Measurements from ENCODE around the gene TPP2. TPM values are rescaled to one million over a fixed set of nuclear protein-coding genes. Genes with fewer than 3 reads are reported as not detected.

The TPP2 gene
- total RNA-seq, 1 donor: 156 TPM

DNA sequence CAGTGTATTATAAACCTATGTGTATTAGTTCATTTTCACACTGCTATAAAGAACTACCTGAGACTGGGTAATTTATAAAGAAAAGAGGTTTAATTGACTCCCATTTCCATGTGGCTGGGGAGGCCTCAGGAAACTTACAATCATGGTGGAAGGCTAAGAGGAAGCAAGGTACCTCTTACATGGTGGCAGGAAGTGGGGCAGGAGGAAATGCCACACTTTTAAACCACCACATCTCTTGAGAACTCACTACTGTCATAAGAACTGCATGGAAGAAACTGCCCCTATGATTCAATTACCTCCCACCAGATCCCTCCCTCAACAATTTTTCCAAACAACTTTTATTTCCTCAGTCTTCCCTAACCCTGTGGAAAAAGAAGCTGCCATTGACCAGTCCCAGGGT is 14.5 kb upstream of the TPP2 start:
- H3K4me1 ChIP-seq (ENCODE audit: insufficient read depth, low read length): peaks cover 12% of the 10 kb centered on the region
- no peaks in the 10 kb centered on the region for H3K9me3 ChIP-seq (ENCODE audit: low read depth, low read length)
- no peak overlapping the region for H3K4me3 ChIP-seq (ENCODE audit: low read length)
- H3K27me3 ChIP-seq (ENCODE audit: insufficient read depth, low read length): no peaks in the 10 kb centered on the region

DNA sequence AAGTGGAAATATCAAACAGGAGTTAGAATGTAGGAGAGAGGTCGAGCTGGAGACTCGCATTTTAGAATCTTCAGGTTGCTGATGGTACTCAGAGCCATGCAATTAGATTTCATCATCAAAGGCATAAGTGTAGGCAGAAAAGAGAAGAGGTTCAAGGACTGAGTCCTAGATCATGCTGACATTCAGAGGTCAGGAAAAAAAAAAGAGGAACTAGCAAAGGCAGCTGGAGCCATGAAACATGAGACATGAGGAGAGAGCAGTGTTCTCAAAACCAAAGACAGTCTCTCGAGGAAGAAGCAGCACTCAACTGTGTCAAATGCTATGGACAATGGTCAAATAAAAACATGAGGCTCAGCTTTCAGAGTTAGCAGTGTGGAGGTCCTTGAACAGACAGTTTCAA is 12.4 kb upstream of the TPP2 start:
- Histone ChIP-seq H3K9me3 (ENCODE audit: low read depth, low read length) (no peaks in the 10 kb centered on the region), H3K27me3 (ENCODE audit: insufficient read depth, low read length) (no peaks in the 10 kb centered on the region), H3K4me1 (ENCODE audit: insufficient read depth, low read length) (peaks cover 12% of the 10 kb centered on the region), H3K4me3 (ENCODE audit: low read length) (no peak overlapping the region)

DNA sequence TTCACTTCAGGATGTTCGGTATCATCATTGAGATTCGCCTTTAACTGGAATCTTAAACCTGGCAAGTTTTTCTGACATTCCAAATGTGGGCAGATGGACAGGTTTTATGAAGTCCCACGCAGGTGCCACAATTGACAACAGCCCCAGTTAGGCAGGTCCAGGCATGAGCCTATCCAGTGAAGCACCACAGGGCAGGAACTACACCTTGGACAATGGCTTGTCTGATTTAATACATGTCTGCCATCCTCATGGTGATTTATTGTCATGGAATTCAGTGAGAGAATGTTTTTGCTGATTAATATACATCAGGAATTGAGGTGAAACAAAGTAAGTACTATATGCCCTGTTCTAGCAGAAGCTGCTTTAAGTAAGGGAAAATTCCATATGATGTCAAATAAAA is 10.2 kb upstream of the TPP2 start:
- no peaks in the 10 kb centered on the region for H3K27me3 ChIP-seq (ENCODE audit: insufficient read depth, low read length)
- peaks cover 19% of the 10 kb centered on the region for H3K4me1 ChIP-seq (ENCODE audit: insufficient read depth, low read length)
- no peaks in the 10 kb centered on the region for H3K9me3 ChIP-seq (ENCODE audit: low read depth, low read length)
- no peak overlapping the region for H3K4me3 ChIP-seq (ENCODE audit: low read length)

DNA sequence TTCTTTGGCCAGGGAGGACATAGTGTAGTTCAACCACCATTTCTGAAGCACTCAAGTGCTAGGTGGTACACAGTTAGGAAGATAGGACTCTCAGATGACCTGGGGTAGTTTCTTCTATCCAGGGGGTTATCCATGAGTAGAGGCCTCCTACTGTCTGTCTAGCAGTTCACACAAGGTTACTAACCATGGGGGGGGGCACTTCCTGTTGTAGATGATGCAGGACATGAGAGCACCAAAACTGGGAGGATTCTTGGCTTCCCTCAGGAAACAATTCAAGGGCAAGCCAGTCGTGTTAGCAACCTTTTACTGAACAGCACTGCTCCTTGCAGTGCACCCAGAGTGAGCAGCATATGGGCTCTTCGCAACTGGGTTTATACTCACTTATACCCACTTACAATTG is 8.9 kb upstream of the TPP2 start:
- H3K9me3 ChIP-seq (ENCODE audit: low read depth, low read length): no peaks in the 10 kb centered on the region
- H3K4me1 ChIP-seq (ENCODE audit: insufficient read depth, low read length): peaks cover 30% of the 10 kb centered on the region

DNA sequence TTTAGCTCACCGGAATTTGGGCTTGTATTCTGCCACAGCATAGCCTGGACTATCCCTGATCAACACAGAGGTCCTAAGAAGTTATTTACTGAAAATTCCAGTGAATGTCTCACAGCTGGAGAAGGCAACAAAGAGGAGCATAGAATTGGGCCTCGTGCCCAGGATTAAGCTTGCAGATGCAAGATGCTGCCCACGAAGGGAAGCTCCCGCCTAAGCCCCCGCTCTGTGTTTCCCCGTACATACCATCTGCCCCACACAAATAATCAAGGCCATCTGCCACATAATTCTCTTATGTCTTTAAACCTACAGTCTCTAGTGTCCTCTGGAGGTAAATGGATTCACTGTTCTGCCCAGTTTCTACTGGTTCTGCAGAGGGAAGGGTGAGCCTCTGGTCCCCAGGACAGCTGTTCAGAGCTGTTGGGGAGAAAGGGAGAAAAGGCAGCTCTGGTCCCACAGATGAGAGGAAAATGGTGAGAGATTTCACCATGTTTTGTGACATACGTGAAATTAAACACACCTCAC is 7.4 kb upstream of the TPP2 start:
- Histone ChIP-seq H3K4me3 (ENCODE audit: low read length) (no peak overlapping the region), H3K4me1 (ENCODE audit: insufficient read depth, low read length) (peaks cover 29% of the 10 kb centered on the region), H3K9me3 (ENCODE audit: low read depth, low read length) (no peaks in the 10 kb centered on the region), H3K27me3 (ENCODE audit: insufficient read depth, low read length) (no peaks in the 10 kb centered on the region)

More for the DNA sequence above, 8.9 kb upstream of the TPP2 start:
- Histone ChIP-seq H3K4me3 (ENCODE audit: low read length) (no peak overlapping the region), H3K27me3 (ENCODE audit: insufficient read depth, low read length) (no peaks in the 10 kb centered on the region)

DNA sequence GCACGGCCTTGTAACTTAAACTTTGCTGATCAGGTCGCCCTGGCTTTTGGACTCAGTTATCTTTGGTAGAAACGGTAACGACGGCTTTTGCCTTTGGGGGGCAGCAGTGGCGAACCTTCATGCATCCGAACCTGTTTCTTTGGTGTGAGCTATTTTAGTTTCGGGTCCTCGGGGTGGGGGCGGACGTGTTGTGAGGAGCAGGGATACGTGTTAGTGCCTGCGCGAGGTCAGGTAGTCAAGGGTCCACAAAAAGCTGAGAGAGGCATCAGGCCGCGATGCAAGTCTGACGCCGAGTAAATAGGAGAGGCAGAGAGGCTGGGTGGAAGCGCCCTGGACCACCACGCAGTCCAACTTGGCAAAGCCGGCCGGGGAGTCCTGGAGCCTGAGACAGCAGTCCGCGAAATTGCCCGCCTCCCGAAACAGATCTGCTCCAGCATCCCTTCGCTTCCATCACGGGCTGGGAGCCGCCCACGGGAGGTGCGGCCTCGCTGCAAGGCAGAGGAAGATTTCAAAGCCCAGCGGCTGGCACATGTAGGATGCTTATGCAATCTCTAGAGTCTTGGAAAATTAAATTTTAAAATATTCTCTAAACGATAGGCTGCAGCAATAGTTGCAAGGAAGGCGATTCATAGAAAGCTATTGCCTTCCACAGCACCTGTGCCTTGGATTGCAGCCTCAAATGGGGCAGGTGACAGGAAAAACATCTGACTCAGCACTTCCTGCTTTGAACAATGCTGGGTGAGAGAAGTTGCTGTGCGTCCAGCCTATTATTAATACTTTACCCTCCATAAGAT is 4.6 kb upstream of the TPP2 start:
- peaks cover 25% of the 10 kb centered on the region for H3K4me1 ChIP-seq (ENCODE audit: insufficient read depth, low read length)
- H3K9me3 ChIP-seq (ENCODE audit: low read depth, low read length): no peaks in the 10 kb centered on the region
- H3K4me3 ChIP-seq (ENCODE audit: low read length): peak overlapping the region; percentile 59

DNA sequence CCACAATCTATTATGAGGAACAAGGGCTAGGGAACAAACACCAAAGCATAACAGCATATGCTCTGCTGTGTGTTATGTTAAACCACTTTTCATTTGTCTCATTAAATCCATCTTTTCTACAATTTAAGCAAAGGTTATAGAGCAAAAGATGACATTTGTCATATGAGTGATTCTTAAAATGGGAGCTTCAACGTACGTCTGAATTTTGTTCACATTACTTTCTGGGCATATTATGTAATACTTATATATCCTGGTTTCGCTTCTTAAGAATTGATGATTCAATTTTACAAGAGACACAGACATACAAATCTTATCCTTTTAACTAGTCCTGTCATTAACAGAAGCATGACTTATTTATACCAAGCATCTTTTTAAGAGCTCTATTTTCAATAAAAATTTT is 3.3 kb upstream of the TPP2 start:
- Histone ChIP-seq H3K27me3 (ENCODE audit: insufficient read depth, low read length) (no peaks in the 10 kb centered on the region), H3K4me3 (ENCODE audit: low read length) (no peak overlapping the region), H3K9me3 (ENCODE audit: low read depth, low read length) (no peaks in the 10 kb centered on the region), H3K4me1 (ENCODE audit: insufficient read depth, low read length) (peaks cover 33% of the 10 kb centered on the region)

More for the DNA sequence above, 4.6 kb upstream of the TPP2 start:
- no peaks in the 10 kb centered on the region for H3K27me3 ChIP-seq (ENCODE audit: insufficient read depth, low read length)

DNA sequence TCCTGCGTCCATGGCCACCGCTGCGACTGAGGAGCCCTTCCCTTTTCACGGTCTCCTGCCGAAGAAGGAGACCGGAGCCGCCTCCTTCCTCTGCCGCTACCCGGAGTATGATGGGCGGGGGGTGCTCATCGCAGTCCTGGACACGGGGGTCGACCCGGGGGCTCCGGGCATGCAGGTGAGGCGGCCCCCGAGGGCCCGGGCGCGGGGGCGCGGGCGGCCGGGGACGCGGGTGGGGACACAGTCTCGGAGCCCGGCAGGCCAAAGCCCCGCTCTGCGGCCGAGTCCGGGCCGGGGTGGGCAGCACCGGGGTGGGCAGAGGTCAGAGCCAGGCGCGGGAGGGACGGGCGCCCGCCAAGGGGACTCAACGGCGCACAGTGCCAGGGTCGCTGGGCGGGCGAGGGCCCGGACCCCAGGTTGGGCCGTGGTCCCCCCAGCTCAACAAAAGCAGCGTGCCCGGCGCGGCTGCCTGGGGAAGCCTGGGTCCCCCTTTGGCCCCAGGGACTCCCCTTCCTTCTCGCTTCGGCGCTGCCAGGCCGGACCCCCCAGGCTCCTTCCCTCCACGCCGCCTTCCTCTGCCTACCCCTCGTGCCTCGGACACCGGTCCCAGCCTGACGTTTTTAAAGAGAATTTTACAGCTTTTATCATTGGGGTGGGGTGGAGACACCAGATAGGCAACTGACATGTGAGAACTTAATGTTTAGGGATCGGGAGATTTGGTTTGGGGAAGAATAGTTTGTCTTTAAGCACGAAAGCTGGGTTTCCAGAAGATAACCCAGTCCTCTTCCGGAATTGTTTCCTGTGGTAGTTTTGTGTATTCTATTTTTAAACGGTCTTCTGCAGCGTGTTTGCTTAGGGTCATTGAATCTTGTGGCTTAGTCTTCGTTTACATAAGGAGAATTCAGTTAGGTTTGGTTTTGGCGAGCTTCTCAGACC is 509 bp downstream of the TPP2 start:
- Histone ChIP-seq H3K9me3 (ENCODE audit: low read depth, low read length) (no peaks in the 10 kb centered on the region), H3K27me3 (ENCODE audit: insufficient read depth, low read length) (no peaks in the 10 kb centered on the region), H3K4me3 (ENCODE audit: low read length) (peak overlapping the region; percentile 91), H3K4me1 (ENCODE audit: insufficient read depth, low read length) (peaks cover 43% of the 10 kb centered on the region)

DNA sequence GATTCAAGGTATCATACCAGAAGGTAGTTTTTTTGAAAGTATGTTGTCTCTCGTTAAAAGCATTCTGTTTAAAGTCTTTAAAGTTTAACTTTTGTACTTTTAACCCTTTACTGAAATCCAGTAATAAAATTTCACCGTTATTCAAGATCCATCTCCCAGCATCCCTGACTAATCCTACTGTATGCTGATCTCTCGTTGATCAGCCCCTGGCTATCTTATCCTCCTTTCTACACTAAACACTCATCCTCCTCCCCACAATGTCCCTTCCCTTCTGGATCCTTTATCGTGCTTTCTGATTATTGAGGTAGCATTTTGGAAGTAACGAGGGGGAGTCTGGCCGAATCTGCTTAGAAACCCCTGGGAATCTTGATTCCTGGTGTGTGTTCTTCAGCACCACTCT is 1.3 kb downstream of the TPP2 start:
- Histone ChIP-seq H3K4me3 (ENCODE audit: low read length) (peak overlapping the region; percentile 91), H3K9me3 (ENCODE audit: low read depth, low read length) (no peaks in the 10 kb centered on the region), H3K4me1 (ENCODE audit: insufficient read depth, low read length) (peaks cover 40% of the 10 kb centered on the region), H3K27me3 (ENCODE audit: insufficient read depth, low read length) (no peaks in the 10 kb centered on the region)

DNA sequence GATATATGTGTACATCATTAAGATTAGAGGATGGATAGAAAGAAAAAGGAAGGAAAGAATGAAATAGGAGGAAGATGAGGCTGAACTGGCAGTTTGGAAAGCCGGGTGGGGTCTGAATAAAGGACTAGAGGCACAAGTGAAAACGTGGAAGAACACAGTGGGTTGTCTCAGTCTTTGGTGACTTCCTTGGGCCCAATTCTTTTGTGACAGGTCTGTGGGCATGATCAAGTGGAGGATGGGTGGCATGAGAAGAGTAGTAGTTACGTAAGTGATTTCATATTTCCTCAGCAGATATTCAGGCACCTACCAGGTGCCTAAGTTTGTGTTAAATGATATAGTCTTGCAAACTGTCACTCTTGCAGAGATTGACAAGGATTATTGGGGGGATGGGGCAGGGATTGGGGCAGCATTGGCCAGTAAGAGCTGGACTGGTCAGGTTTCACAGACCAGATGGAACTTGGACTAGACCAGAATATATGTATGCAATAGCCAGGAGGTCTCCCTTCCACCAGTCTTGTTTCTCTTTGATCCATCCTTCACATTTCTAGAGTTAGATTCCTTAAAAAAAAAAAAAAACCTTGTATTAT is 2.7 kb downstream of the TPP2 start:
- Histone ChIP-seq H3K4me1 (ENCODE audit: insufficient read depth, low read length) (peaks cover 51% of the 10 kb centered on the region), H3K4me3 (ENCODE audit: low read length) (no peak overlapping the region), H3K27me3 (ENCODE audit: insufficient read depth, low read length) (no peaks in the 10 kb centered on the region), H3K9me3 (ENCODE audit: low read depth, low read length) (no peaks in the 10 kb centered on the region)

DNA sequence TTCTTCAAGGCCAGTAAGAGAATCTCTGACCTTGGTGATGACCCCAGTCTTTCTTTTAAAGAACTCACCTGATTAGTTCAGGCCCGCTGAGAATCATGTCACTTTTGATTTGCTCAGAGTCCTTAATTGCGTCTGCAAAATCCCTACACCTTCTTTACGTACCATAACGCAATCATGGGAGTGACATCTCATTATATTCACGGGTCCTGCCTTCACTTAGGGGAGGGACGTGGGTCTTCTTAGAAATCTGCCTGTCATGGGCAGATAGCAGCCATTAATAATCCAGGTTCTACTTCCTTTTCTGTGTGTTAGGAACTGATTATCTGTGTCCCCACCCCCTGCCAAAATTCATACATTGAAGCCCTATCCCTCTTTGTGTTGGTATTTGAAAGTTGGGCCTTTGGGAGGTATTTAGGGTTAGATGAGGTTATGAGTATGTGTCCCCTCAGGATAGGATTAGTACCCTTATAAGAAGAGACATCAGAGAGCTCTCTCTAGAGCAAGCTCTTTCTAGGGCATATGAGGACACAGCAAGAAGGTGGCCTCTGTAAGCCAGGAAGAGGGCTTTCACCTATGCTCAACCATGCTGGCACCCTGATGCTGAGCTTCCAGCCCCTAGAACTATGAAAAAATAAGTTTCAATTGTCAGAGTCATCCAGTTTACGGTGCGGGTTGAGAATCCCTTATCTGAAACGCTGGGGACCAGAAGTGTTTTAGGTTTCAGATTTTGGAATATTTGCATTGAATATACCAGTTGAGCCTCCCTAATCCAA is 9.9 kb downstream of the TPP2 start:
- peaks cover 43% of the 10 kb centered on the region for H3K4me1 ChIP-seq (ENCODE audit: insufficient read depth, low read length)
- H3K4me3 ChIP-seq (ENCODE audit: low read length): no peak overlapping the region
- no peaks in the 10 kb centered on the region for H3K9me3 ChIP-seq (ENCODE audit: low read depth, low read length)
- H3K27me3 ChIP-seq (ENCODE audit: insufficient read depth, low read length): no peaks in the 10 kb centered on the region

DNA sequence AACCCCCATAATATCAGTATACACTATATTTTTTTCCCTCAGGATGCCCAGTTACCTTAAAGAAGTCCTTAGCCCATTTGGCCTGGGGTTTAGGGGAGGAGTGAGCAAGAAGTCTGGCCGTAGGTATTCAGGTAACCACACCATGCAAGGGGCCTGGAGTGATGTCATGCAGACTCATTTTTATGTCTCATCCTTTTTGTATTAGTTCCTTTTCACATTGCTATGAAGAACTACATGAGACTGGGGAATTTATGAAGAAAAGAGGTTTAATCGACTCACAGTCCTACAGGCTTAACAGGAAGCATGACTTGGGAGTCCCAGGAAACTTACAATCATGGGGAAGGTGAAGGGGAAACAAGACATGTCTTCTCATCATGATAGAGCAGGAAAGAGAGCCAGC is 12.2 kb downstream of the TPP2 start:
- Histone ChIP-seq H3K27me3 (ENCODE audit: insufficient read depth, low read length) (no peaks in the 10 kb centered on the region), H3K4me3 (ENCODE audit: low read length) (no peak overlapping the region), H3K9me3 (ENCODE audit: low read depth, low read length) (no peaks in the 10 kb centered on the region), H3K4me1 (ENCODE audit: insufficient read depth, low read length) (peaks cover 31% of the 10 kb centered on the region)

DNA sequence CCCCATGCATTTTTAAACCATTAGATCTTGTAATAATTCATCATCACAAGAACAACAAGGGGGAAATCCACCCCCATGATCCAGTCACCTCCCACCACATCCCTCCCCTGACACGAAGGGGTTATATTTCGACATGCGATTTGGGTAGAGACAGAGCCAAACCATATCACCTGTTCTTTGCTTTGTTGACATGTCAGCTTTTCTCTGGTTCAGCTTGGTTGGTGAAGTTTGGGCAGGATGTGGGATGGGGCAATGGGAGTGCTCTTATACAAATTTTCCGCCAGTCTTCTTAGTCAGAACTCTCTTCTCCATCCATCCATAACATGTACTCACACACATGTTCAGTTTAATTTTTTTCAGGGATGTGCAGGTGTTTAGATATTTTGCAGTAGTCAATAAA is 12.9 kb downstream of the TPP2 start:
- H3K4me3 ChIP-seq (ENCODE audit: low read length): no peak overlapping the region
- H3K9me3 ChIP-seq (ENCODE audit: low read depth, low read length): no peaks in the 10 kb centered on the region
- peaks cover 24% of the 10 kb centered on the region for H3K4me1 ChIP-seq (ENCODE audit: insufficient read depth, low read length)
- H3K27me3 ChIP-seq (ENCODE audit: insufficient read depth, low read length): no peaks in the 10 kb centered on the region

DNA sequence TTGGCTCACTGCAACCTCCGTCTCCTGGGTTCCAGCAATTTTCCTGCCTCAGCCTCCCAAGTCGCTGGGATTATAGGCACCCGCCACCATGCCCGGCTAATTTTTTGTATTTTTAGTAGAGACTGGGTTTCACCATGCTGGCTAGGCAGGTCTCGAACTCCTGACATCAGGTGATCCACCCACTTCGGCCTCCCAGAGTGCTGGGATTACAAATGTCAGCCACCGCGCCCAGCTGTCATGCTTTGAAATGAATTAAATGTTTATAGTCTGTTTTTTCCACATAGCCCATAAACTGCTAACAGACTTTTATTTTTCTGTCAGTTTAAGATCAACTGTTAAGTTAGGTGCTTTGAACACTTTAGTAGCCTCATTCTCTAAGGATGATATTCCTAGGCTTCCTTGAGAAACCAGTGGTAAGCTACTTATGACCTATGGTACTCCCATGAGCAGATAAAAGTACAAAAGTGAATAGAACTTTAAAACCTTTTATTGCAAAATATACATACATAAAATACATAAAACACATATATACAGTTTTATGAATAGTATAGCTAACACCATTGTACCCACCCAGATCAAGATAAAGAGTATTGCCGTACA is 13.6 kb downstream of the TPP2 start:
- no peak overlapping the region for H3K4me3 ChIP-seq (ENCODE audit: low read length)
- H3K4me1 ChIP-seq (ENCODE audit: insufficient read depth, low read length): peaks cover 19% of the 10 kb centered on the region

More for the DNA sequence above, 13.6 kb downstream of the TPP2 start:
- Histone ChIP-seq H3K9me3 (ENCODE audit: low read depth, low read length) (no peaks in the 10 kb centered on the region), H3K27me3 (ENCODE audit: insufficient read depth, low read length) (no peaks in the 10 kb centered on the region)
